Loucy (cell line): ENCODE measurements around the gene FHOD1.

Source experiments
- H2AFZ ChIP-seq: fragments of 200-600 bp; sonication (generic); 2 replicates; pipeline ENCODE4 v1.6.0; 2016; ENCODE audit warnings: antibody characterized with exemption, mild to moderate bottlenecking, low read length, moderate library complexity
- H3F3A ChIP-seq: fragments of 200-600 bp; 2 replicates; pipeline ENCODE4 v1.6.0; 2016; ENCODE audit warnings: antibody characterized with exemption, low read depth, mild to moderate bottlenecking
- H3K27me3 ChIP-seq: fragments of 200-600 bp; sonication (generic); 2 replicates; pipeline ENCODE4 v1.6.1; 2014; ENCODE audit warnings: low read length, mild to moderate bottlenecking; ENCODE audit not compliant: insufficient read depth, poor library complexity, severe bottlenecking
- H3K36me3 ChIP-seq: fragments of 200-600 bp; sonication (generic); 2 replicates; pipeline ENCODE4 v1.6.1; 2016; ENCODE audit warnings: low read length; ENCODE audit not compliant: insufficient read depth
- H3K4me1 ChIP-seq: fragments of 200-600 bp; sonication (generic); 2 replicates; pipeline ENCODE4 v1.5.1; 2014; ENCODE audit warnings: low read length, mild to moderate bottlenecking; ENCODE audit not compliant: insufficient read depth, poor library complexity, severe bottlenecking
- H3K4me2 ChIP-seq: fragments of 200-600 bp; sonication (generic); 2 replicates; pipeline ENCODE4 v1.6.0; 2014; ENCODE audit warnings: antibody characterized with exemption, low read length, low read depth, mild to moderate bottlenecking; ENCODE audit not compliant: poor library complexity, severe bottlenecking
- H3K4me3 ChIP-seq: fragments of 200-600 bp; sonication (generic); 2 replicates; pipeline ENCODE4 v1.5.1; 2014; ENCODE audit warnings: low read length, mild to moderate bottlenecking, mixed read lengths; ENCODE audit not compliant: poor library complexity, severe bottlenecking
- H3K79me2 ChIP-seq: fragments of 200-600 bp; sonication (generic); 2 replicates; pipeline ENCODE4 v1.6.1; 2014; ENCODE audit warnings: low read length; ENCODE audit not compliant: insufficient read depth
- H3K9ac ChIP-seq: fragments of 200-600 bp; sonication (generic); 2 replicates; pipeline ENCODE4 v1.6.0; 2014; ENCODE audit warnings: mild to moderate bottlenecking, low read depth, low read length, moderate library complexity; ENCODE audit not compliant: poor library complexity, severe bottlenecking
- H3K9me2 ChIP-seq: fragments of 200-600 bp; sonication (generic); replicated peaks from 2 replicates; pipeline ENCODE4 v1.6.1; 2016; ENCODE audit warnings: low read depth, low read length, mixed read lengths
- H3K9me3 ChIP-seq: fragments of 200-600 bp; sonication (generic); 2 replicates; pipeline ENCODE4 v1.6.1; 2014; ENCODE audit warnings: mild to moderate bottlenecking, antibody characterized with exemption, low read length, low read depth; ENCODE audit not compliant: insufficient read depth
- H4K20me1 ChIP-seq: fragments of 200-600 bp; sonication (generic); 2 replicates; pipeline ENCODE4 v1.6.0; 2014; ENCODE audit warnings: antibody characterized with exemption, low read length, mild to moderate bottlenecking; ENCODE audit not compliant: insufficient read depth, poor library complexity, severe bottlenecking
- EZH2phosphoT487 ChIP-seq: fragments of 200-600 bp; IDR thresholded peaks from 2 replicates; pipeline ENCODE4 v1.6.1; 2018; ENCODE audit warnings: antibody characterized with exemption, mild to moderate bottlenecking, moderate library complexity, borderline replicate concordance
- TF ChIP-seq, protein P1 (sequence below): fragments of 200-600 bp; sonication (generic); conservative IDR thresholded peaks from 2 replicates; pipeline ENCODE4 v1.5.1; 2014; ENCODE audit warnings: mild to moderate bottlenecking, antibody characterized with exemption, low read length

FHOD1 gene

DNA sequence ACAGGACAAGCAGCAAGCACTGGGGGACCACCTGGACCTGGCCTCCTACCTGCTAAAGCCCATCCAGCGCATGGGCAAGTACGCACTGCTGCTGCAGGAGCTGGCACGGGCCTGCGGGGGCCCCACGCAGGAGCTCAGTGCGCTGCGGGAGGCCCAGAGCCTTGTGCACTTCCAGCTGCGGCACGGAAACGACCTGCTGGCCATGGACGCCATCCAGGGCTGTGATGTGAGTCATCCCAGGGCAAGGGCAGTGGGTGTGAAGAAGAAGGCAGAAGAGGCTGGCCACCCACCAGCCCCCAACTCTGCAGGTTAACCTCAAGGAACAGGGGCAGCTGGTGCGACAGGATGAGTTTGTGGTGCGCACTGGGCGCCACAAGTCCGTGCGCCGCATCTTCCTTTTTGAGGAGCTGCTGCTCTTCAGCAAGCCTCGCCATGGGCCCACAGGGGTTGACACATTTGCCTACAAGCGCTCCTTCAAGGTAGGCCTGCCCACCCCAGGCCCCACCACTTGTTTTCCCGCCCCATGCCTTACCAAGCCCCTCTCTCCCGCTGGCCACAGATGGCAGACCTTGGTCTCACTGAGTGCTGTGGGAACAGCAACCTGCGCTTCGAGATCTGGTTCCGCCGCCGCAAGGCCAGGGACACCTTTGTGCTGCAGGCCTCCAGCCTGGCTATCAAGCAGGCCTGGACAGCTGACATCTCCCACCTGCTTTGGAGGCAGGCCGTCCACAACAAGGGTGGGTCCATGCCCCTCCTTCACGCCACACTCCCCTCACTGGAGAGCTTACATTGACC, 39.4 kb upstream of the FHOD1 start:
- Histone ChIP-seq H3K9ac (no peak overlapping the region), H3K79me2 (peaks cover under 1% of the 10 kb centered on the region; the same call in 1 of the 2 replicates)

DNA sequence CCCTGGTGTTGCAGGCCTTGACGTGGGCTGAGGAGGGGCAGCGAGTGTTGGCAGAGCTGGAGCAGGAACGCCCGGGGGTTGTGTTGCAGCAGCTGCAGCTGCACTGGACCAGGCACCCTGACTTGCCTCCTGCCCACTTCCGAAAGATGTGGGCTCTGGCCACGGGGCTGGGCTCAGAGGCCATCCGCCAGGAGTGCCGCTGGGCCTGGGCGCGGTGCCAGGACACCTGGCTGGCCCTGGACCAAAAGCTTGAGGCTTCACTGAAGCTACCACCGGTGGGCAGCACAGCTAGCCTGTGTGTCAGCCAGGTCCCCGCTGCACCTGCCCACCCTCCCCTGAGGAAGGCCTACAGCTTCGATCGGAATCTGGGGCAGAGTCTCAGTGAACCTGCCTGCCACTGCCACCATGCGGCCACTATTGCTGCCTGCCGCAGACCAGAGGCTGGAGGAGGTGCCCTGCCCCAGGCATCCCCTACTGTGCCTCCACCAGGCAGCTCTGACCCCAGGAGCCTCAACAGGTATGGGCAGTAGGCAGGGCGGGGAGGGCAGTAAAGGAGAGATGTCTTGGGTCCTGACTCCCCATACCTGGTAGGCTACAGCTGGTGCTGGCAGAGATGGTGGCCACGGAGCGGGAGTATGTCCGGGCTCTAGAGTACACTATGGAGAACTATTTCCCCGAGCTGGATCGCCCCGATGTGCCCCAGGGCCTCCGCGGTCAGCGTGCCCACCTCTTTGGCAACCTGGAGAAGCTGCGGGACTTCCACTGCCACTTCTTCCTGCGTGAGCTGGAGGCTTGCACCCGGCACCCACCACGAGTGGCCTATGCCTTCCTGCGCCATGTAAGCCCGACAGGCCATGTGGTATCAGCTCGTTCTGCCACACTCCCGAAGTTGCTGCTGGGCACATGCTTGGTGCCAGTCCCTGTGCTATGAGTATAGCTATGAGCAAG, 37.7 kb upstream of the FHOD1 start:
- peaks cover 18% of the 10 kb centered on the region; the same call in 1 of the 2 replicates for H3K36me3 ChIP-seq
- no peak overlapping the region for H2AFZ ChIP-seq
- peaks cover 20% of the 10 kb centered on the region for H3K4me1 ChIP-seq
- H4K20me1 ChIP-seq, result no peaks in the 10 kb centered on the region
- H3K27me3 ChIP-seq, result no peaks in the 10 kb centered on the region
- no peak for TF ChIP-seq EZH2phosphoT487
- TF ChIP-seq, protein P1, sequence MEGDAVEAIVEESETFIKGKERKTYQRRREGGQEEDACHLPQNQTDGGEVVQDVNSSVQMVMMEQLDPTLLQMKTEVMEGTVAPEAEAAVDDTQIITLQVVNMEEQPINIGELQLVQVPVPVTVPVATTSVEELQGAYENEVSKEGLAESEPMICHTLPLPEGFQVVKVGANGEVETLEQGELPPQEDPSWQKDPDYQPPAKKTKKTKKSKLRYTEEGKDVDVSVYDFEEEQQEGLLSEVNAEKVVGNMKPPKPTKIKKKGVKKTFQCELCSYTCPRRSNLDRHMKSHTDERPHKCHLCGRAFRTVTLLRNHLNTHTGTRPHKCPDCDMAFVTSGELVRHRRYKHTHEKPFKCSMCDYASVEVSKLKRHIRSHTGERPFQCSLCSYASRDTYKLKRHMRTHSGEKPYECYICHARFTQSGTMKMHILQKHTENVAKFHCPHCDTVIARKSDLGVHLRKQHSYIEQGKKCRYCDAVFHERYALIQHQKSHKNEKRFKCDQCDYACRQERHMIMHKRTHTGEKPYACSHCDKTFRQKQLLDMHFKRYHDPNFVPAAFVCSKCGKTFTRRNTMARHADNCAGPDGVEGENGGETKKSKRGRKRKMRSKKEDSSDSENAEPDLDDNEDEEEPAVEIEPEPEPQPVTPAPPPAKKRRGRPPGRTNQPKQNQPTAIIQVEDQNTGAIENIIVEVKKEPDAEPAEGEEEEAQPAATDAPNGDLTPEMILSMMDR, result no peak; the same call in 1 of the 2 replicates
- H3K9me2 ChIP-seq, result no peaks in the 10 kb centered on the region
- no peaks in the 10 kb centered on the region for H3F3A ChIP-seq
- H3K79me2 ChIP-seq, result peaks cover 15% of the 10 kb centered on the region
- H3K9me3 ChIP-seq, result no peaks in the 10 kb centered on the region
- H3K9ac ChIP-seq, result no peak overlapping the region
- no peak overlapping the region for H3K4me2 ChIP-seq
- H3K4me3 ChIP-seq, result no peak overlapping the region

More for the DNA sequence above, 39.4 kb upstream of the FHOD1 start:
- Histone ChIP-seq H3F3A (no peaks in the 10 kb centered on the region), H3K4me3 (no peak overlapping the region), H3K9me2 (no peaks in the 10 kb centered on the region), H2AFZ (no peak overlapping the region), H3K4me1 (peaks cover 22% of the 10 kb centered on the region), H3K27me3 (no peaks in the 10 kb centered on the region), H4K20me1 (no peaks in the 10 kb centered on the region), H3K4me2 (no peak overlapping the region), H3K9me3 (no peaks in the 10 kb centered on the region), H3K36me3 (peaks cover 18% of the 10 kb centered on the region; the same call in 1 of the 2 replicates)
- TF ChIP-seq, protein P1, result no peak
- TF ChIP-seq EZH2phosphoT487, result no peak

DNA sequence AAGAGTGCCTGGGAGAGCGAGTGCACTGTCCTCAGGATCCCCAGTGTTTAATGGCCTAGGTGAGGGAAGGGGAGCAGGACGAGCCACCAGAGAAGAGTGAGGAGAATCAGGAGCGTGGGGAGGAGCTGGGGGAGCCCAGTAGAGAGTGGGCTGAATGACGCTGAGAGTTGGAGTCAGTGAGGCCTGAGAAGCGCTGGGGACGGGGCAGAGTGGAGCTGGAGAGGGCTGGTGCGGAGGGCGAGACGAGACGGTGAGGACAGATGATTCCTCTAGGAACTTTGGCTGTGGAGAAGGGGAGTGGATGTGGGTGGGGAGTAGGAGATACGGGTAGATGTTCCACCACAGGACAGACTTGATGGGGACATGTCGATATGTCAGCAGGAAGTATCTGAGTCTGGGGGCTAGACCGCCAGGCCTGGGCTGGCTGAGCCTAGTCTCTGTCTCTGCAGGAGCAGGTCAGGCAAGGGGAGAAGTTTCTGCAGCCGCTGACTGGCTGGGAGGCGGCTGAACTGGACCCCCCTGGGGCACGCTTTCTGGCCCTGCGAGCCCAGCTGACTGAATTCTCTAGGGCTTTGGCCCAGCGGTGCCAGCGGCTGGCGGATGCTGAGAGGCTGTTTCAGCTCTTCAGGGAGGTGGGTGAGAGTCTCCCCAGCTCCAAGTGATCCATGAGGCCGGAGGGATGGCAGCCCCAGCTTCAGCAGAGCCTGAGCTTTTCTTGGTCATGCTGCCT, 36.7 kb upstream of the FHOD1 start:
- Histone ChIP-seq H3K4me3 (no peak overlapping the region), H3K79me2 (peaks cover 22% of the 10 kb centered on the region), H3K9me2 (no peaks in the 10 kb centered on the region), H3K4me2 (no peak overlapping the region), H3F3A (no peaks in the 10 kb centered on the region), H3K9me3 (no peaks in the 10 kb centered on the region), H3K9ac (no peak overlapping the region), H3K27me3 (no peaks in the 10 kb centered on the region), H2AFZ (no peak overlapping the region), H3K36me3 (peaks cover 18% of the 10 kb centered on the region; the same call in 1 of the 2 replicates), H4K20me1 (no peaks in the 10 kb centered on the region), H3K4me1 (peaks cover 18% of the 10 kb centered on the region)
- no peak for TF ChIP-seq EZH2phosphoT487
- TF ChIP-seq, protein P1, result no peak
